Activated T-cell treated with anti-CD3 and anti-CD28 coated beads, Interleukin-2, amount 50 U/mL, for 72 hours (primary cell): ENCODE results near the gene AARS1. TPM values are rescaled to one million over a fixed set of nuclear protein-coding genes. Genes with fewer than 3 reads are reported as not detected.

ENCODE experiments used
- total RNA-seq, 2 donors: library from RNA; stranded (reverse); gene quantifications; one replicate each; pipeline ENCODE4 v1.2.3, GENCODE V29; 2022

The AARS1 gene
- total RNA-seq, 2 donors from 2014 or later: 273 to 308 TPM

Other genes starting within 250 kb of the AARS1 start
- gene PDPR, start 175.2 kb downstream of the AARS1 start, total RNA-seq: 10 to 100 TPM; 27.7 to 33.6 TPM
- under 1 TPM; 0.35 to 0.84 TPM for gene CLEC18C, start 115.7 kb downstream of the AARS1 start, total RNA-seq
- 10 to 100 TPM; 26.3 to 28.2 TPM for gene EXOSC6, start 37.6 kb downstream of the AARS1 start, total RNA-seq
- gene DDX19B, start 9.7 kb upstream of the AARS1 start, total RNA-seq: 10 to 100 TPM; 52.6 to 61.0 TPM
- 10 to 100 TPM; 37.1 to 46.8 TPM for gene DDX19A, start 57.4 kb upstream of the AARS1 start, total RNA-seq
- 10 to 100 TPM; 15.9 to 18.3 TPM for gene ST3GAL2, start 149.6 kb upstream of the AARS1 start, total RNA-seq
- 10 to 100 TPM; 15.4 to 18.0 TPM for gene FCSK, start 165.1 kb upstream of the AARS1 start, total RNA-seq
- 10 to 100 TPM; 30.2 to 53.4 TPM for gene COG4, start 234.0 kb upstream of the AARS1 start, total RNA-seq
- gene SF3B3, start 234.3 kb upstream of the AARS1 start, total RNA-seq: 100 to 1,000 TPM; 302 to 309 TPM